ENCODE measurements around the gene NEO1. TPM values are rescaled to one million over a fixed set of nuclear protein-coding genes. Genes with fewer than 3 reads are reported as not detected.

NEO1 gene
- total and polyA plus RNA-seq, 9 of the 15 experiments (the other 6 are each of a cell fraction or from before 2014, with no cell fraction given), result 0.08 to 1.7 (median 0.48) TPM

DNA sequence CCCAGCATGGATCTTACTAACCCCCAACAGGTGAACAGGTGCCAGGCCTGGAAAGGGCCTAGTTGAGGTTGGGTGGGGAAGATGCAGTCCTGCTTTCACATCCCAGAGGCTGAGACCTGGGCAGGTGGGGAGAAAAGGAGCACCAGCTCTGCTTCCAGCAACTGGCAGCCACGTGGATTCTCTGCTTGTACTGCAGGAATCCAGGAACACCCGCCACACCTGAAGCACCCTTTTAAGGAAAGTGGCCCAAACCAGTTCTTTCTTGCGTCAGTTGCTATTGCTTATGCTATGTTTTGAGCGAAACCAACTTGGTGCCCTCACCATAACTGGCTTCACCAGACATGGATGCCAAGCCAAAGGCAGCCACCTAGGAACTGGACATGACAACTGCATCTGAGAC, 28.1 kb upstream of the NEO1 start:
- Histone ChIP-seq H3K9me1 (ENCODE audit: control insufficient read depth, insufficient read depth, low read length) (no peaks in the 10 kb centered on the region), H3K9ac (ENCODE audit: insufficient read depth in 1 of 2, low read depth in 2 of 2, low read length in 2 of 2) (no peak overlapping the region), H3K4me3 (no peak overlapping the region), H3K79me2 (ENCODE audit: control insufficient read depth, insufficient read depth, low read length) (no peaks in the 10 kb centered on the region), H3K27me3 (ENCODE audit: control insufficient read depth in 2 of 2, insufficient read depth in 2 of 2, low read length in 2 of 2) (peaks cover 4 to 18% of the 10 kb centered on the region in 2 experiments; a peak in 1 of 5 replicates), H4K20me1 (replicated peaks; ENCODE audit: control insufficient read depth, insufficient read depth, low read length) (no peaks in the 10 kb centered on the region), H3K9me3 (replicated peaks; ENCODE audit: control insufficient read depth, insufficient read depth, low read depth, low read length) (no peaks in the 10 kb centered on the region), H3K36me3 (ENCODE audit: control insufficient read depth, insufficient read depth, low read length) (no peaks in the 10 kb centered on the region), H3K27ac (ENCODE audit: extremely low read depth, low read depth, low read length) (no peak overlapping the region), H2AFZ (ENCODE audit: low read depth, low read length) (no peak overlapping the region), H3K4me1 (replicated peaks in 1 of 2; ENCODE audit: control insufficient read depth in 2 of 2, insufficient read depth in 2 of 2, low read length in 2 of 2) (peaks cover 0 to 6% of the 10 kb centered on the region in 2 experiments; a peak in 2 of 5 replicates), H3K4me2 (ENCODE audit: insufficient read depth, low read length) (no peak overlapping the region)
- in situ Hi-C loops (cut with MboI) (no loop called here), intact Hi-C loops (cut with micrococcal nuclease) (no loop called here)
- TF ChIP-seq CHD4 (IDR thresholded peaks at IDR 0.05; ENCODE audit: insufficient read depth, insufficient replicate concordance, low read depth, low read length, poor library complexity, severe bottlenecking), result no peak
- TF ChIP-seq ZNF212 (CRISPR knock-in tag; IDR thresholded peaks at IDR 0.05), result no peak
- TF ChIP-seq FOXA1 (IDR thresholded peaks at IDR 0.05; ENCODE audit: borderline replicate concordance), result no peak
- no peak for TF ChIP-seq SMARCA4 (IDR thresholded peaks at IDR 0.05)
- no peak for TF ChIP-seq NFRKB (IDR thresholded peaks at IDR 0.05; ENCODE audit: low read depth)
- TF ChIP-seq BRD9 (IDR thresholded peaks at IDR 0.05; ENCODE audit: low read depth, partially characterized antibody), result no peak
- no peak for TF ChIP-seq PHB (CRISPR knock-in tag; IDR thresholded peaks at IDR 0.05)
- no peak for TF ChIP-seq ELF4 (CRISPR knock-in tag; IDR thresholded peaks at IDR 0.05)
- TF ChIP-seq KLF13 (tag; IDR thresholded peaks at IDR 0.05; ENCODE audit: borderline replicate concordance, low read depth), result no peak
- TF ChIP-seq, protein P1, sequence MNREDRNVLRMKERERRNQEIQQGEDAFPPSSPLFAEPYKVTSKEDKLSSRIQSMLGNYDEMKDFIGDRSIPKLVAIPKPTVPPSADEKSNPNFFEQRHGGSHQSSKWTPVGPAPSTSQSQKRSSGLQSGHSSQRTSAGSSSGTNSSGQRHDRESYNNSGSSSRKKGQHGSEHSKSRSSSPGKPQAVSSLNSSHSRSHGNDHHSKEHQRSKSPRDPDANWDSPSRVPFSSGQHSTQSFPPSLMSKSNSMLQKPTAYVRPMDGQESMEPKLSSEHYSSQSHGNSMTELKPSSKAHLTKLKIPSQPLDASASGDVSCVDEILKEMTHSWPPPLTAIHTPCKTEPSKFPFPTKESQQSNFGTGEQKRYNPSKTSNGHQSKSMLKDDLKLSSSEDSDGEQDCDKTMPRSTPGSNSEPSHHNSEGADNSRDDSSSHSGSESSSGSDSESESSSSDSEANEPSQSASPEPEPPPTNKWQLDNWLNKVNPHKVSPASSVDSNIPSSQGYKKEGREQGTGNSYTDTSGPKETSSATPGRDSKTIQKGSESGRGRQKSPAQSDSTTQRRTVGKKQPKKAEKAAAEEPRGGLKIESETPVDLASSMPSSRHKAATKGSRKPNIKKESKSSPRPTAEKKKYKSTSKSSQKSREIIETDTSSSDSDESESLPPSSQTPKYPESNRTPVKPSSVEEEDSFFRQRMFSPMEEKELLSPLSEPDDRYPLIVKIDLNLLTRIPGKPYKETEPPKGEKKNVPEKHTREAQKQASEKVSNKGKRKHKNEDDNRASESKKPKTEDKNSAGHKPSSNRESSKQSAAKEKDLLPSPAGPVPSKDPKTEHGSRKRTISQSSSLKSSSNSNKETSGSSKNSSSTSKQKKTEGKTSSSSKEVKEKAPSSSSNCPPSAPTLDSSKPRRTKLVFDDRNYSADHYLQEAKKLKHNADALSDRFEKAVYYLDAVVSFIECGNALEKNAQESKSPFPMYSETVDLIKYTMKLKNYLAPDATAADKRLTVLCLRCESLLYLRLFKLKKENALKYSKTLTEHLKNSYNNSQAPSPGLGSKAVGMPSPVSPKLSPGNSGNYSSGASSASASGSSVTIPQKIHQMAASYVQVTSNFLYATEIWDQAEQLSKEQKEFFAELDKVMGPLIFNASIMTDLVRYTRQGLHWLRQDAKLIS (CRISPR knock-in tag; IDR thresholded peaks at IDR 0.05), result no peak
- no peak for TF ChIP-seq CEBPG (CRISPR knock-in tag; IDR thresholded peaks at IDR 0.05)
- no peak for TF ChIP-seq CEBPG (tag; conservative IDR thresholded peaks at IDR 0.05 in 1 of 2, IDR thresholded peaks at IDR 0.05 in 1 of 2)
- no peak for TF ChIP-seq ZBTB8A (IDR thresholded peaks at IDR 0.05; ENCODE audit: partially characterized antibody)
- TF ChIP-seq, protein P2, sequence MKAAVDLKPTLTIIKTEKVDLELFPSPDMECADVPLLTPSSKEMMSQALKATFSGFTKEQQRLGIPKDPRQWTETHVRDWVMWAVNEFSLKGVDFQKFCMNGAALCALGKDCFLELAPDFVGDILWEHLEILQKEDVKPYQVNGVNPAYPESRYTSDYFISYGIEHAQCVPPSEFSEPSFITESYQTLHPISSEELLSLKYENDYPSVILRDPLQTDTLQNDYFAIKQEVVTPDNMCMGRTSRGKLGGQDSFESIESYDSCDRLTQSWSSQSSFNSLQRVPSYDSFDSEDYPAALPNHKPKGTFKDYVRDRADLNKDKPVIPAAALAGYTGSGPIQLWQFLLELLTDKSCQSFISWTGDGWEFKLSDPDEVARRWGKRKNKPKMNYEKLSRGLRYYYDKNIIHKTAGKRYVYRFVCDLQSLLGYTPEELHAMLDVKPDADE (conservative IDR thresholded peaks at IDR 0.05; ENCODE audit: control insufficient read depth, low read depth, low read length), result no peak
- TF ChIP-seq NFIX (CRISPR knock-in tag; IDR thresholded peaks at IDR 0.05; ENCODE audit: low read depth), result no peak
- TF ChIP-seq RHOXF2B (CRISPR knock-in tag; conservative IDR thresholded peaks at IDR 0.05), result no peak
- no peak for TF ChIP-seq ZBTB17 (CRISPR knock-in tag; IDR thresholded peaks at IDR 0.05)
- no peak for TF ChIP-seq PCBP1 (IDR thresholded peaks at IDR 0.05; ENCODE audit: low read depth, low read length, poor library complexity, severe bottlenecking)
- TF ChIP-seq ELF1 (tag; IDR thresholded peaks at IDR 0.05), result no peak
- no peak for TF ChIP-seq SMAD4 (CRISPR knock-in tag; conservative IDR thresholded peaks at IDR 0.05)
- DNase-seq (ENCODE audit: extremely low read depth in 1 of 4, low spot score in 3 of 4) (no peak), ATAC-seq (no peak), FAIRE-seq (no peak)
- CTCF ChIA-PET (ENCODE audit: low intra/inter-chr PET ratio), result no interaction called here
- 3% methylated on average over 4 of the region's 4 CpGs for WGBS (ENCODE audit: insufficient coverage, low coverage, missing lambda C conversion rate)
- BruUV-seq (replicated peaks), result no TSS peak
- POLR2A ChIA-PET, result no interaction called here
